ENCODE results near the gene AUTS2.

The AUTS2 gene

DNA sequence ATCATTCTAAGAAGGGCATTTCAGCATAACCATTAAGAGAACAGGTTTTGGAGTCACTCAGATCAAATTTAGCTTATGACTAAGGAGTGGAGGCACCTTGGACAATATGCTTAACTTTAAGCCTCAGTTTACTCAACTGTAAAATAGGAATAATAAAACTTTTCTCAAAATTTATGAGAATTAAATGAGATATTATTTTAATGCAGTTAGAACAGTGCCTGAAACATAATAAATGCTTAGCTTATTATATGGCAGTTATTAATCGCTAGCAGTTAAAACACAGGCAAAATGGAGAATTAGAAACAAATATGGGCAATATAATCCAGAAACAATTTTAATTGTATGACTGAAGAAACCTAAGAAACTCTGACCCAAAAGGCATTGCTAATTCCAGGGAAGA lies 2.9 kb upstream of the AUTS2 start:
- TF ChIP-seq ZNF274 (IDR thresholded peaks at IDR 0.05; ENCODE audit: low read depth, low read length) = no peak
- TF ChIP-seq YY1 (IDR thresholded peaks at IDR 0.05; ENCODE audit: insufficient read depth, insufficient read length) = no peak
- no peak for TF ChIP-seq SUZ12 (IDR thresholded peaks at IDR 0.05; ENCODE audit: extremely low read depth, insufficient read depth, insufficient read length)
- DNase-seq (ENCODE audit: low read depth, low spot score) = no peak
- H3K9me3 ChIP-seq (ENCODE audit: insufficient read depth, low read length) = peaks cover 9% of the 10 kb centered on the region; the same call in 1 of the 2 replicates
- no peaks in the 10 kb centered on the region for H3K36me3 ChIP-seq (ENCODE audit: insufficient read depth, insufficient read length, low read length)
- H3K27me3 ChIP-seq (ENCODE audit: insufficient read depth, insufficient read length) = peaks cover 32% of the 10 kb centered on the region
- no peak overlapping the region for H3K9ac ChIP-seq (ENCODE audit: insufficient read length, low read depth)
- H3K4me3 ChIP-seq (ENCODE audit: insufficient read length, low read depth) = no peak overlapping the region
- peaks cover 3% of the 10 kb centered on the region for H3K4me1 ChIP-seq (ENCODE audit: insufficient read depth, insufficient read length)

DNA sequence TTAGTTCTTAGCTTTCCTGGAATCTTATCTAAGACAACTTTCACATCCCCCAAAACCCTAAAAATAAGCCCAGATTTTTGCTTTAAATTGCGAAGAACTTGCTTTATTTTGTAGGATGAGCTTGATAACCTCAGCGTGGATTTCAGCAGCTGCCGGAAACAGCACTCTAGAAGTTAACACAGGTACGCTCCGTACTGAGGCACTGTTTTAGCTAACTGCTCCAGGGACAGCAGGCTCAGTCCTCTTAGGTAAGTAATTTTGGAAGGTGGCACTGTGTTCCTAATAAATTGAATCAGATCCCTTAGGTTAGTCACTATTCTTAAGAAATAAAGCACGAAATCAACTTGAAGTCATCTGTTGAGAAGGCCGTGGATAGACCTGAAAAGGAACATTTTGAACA lies 2.2 kb upstream of the AUTS2 start:
- Histone ChIP-seq H3K9ac (ENCODE audit: insufficient read length, low read depth) (no peak overlapping the region), H3K9me3 (ENCODE audit: insufficient read depth, low read length) (peaks cover 7% of the 10 kb centered on the region; the same call in 1 of the 2 replicates), H3K27me3 (ENCODE audit: insufficient read depth, insufficient read length) (peaks cover 38% of the 10 kb centered on the region), H3K4me1 (ENCODE audit: insufficient read depth, insufficient read length) (peaks cover 3% of the 10 kb centered on the region), H3K36me3 (ENCODE audit: insufficient read depth, insufficient read length, low read length) (no peaks in the 10 kb centered on the region), H3K4me3 (ENCODE audit: insufficient read length, low read depth) (no peak overlapping the region)
- DNase-seq (ENCODE audit: low read depth, low spot score) = no peak
- TF ChIP-seq YY1 (IDR thresholded peaks at IDR 0.05; ENCODE audit: insufficient read depth, insufficient read length) (no peak), SUZ12 (IDR thresholded peaks at IDR 0.05; ENCODE audit: extremely low read depth, insufficient read depth, insufficient read length) (no peak), ZNF274 (IDR thresholded peaks at IDR 0.05; ENCODE audit: low read depth, low read length) (no peak)

GRCh38 chr7:69596723-69597277 lies 1.5 kb upstream of the AUTS2 start:
- Histone ChIP-seq H3K9me3 (ENCODE audit: insufficient read depth, low read length) (no peaks in the 10 kb centered on the region), H3K4me3 (ENCODE audit: insufficient read length, low read depth) (peak overlapping the region; percentile 51), H3K9ac (ENCODE audit: insufficient read length, low read depth) (peak overlapping the region; percentile 74), H3K4me1 (ENCODE audit: insufficient read depth, insufficient read length) (peaks cover 5% of the 10 kb centered on the region), H3K36me3 (ENCODE audit: insufficient read depth, insufficient read length, low read length) (no peaks in the 10 kb centered on the region), H3K27me3 (ENCODE audit: insufficient read depth, insufficient read length) (peaks cover 46% of the 10 kb centered on the region)
- TF ChIP-seq ZNF274 (IDR thresholded peaks at IDR 0.05; ENCODE audit: low read depth, low read length) (no peak), YY1 (IDR thresholded peaks at IDR 0.05; ENCODE audit: insufficient read depth, insufficient read length) (no peak)
- DNase-seq (ENCODE audit: low read depth, low spot score) = no peak

DNA sequence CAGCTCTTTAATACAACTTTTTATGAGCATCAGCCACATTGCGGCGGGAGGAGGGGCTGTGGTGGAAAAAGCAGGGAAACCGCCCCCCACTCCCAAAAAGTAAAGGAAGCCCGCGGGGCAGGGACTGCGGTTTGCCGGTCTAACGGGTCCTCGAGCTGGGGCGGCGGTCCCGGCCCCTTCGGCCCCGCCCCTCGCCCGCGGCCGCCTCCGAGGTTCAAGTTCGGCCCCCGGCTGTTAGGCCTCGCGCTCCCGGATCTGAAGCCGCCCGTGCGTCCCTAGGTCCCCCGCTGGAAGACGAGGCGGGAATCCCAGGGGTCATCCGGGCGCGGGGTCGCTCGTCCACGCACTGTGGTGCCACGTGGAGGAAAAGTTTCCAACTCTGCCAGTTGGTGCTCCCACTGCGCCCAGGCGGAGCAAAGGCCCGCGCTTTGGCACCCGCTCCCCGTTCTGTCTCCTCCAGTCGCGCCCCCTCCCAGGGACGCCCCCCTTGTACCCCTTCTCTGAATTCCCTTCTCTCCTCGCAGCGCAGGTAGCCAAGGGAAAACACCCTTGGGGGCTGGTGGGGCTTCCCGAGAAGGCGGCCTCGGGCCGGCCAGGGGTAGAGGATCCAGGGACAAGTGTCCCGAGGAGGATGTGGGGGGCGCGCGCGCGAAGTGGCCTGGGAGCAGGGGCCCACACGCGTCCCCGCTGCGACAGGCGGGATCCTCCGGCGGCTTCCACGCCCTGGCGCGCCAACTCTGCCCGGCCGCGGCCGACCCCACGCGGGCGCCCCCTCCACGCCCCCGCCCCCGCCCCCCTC lies 798 bp upstream of the AUTS2 start:
- no peaks in the 10 kb centered on the region for H3K36me3 ChIP-seq (ENCODE audit: insufficient read depth, insufficient read length, low read length)

DNA sequence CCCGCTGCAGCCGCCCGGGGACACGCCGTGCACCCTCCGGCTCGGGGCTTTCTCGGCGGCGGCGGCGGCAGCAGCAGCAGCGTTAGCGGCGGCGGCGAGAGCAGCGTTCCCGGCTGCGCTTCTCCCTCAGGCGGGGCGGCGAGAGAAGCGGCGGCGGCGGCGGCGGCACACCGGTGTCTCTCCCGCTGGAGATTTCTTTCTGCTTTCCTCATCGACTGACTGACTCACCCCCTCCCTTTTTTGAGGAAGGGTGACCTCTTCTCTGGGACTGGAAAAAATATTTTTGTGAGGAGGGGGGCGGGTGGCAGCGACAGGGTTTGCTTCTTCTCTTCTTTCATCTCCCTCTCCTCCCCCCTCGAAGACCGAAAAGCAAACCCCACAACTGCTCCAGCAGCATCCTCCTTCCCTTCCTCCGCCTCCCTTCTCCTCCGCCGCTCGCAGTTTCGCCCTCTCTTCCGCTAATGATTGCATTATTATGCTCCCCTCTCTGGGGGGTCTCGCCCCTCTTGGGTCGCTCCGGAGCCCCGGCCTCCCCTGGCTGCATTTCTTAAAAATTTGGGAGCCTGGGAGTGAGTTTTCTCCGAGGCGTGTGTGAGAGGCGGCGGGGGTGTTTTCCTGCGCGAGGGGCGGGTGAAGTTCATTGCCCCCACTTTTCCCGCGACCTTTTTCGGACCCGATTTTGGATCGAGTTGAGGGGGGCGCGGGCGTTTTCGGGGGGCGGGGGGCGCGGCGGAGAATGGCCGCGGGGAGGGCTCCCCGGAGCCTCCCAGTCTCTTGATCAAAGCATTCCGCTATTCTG lies 411 bp downstream of the AUTS2 start:
- H3K4me1 ChIP-seq (ENCODE audit: insufficient read depth, insufficient read length) = peaks cover 5% of the 10 kb centered on the region

More for the DNA sequence above, 798 bp upstream of the AUTS2 start:
- H3K27me3 ChIP-seq (ENCODE audit: insufficient read depth, insufficient read length) = peaks cover 49% of the 10 kb centered on the region
- no peak for TF ChIP-seq ZNF274 (IDR thresholded peaks at IDR 0.05; ENCODE audit: low read depth, low read length)
- no peak for TF ChIP-seq SUZ12 (IDR thresholded peaks at IDR 0.05; ENCODE audit: extremely low read depth, insufficient read depth, insufficient read length)
- no peak for TF ChIP-seq YY1 (IDR thresholded peaks at IDR 0.05; ENCODE audit: insufficient read depth, insufficient read length)
- H3K4me1 ChIP-seq (ENCODE audit: insufficient read depth, insufficient read length) = peaks cover 5% of the 10 kb centered on the region
- H3K9me3 ChIP-seq (ENCODE audit: insufficient read depth, low read length) = no peaks in the 10 kb centered on the region
- peak overlapping the region; percentile 74 for H3K9ac ChIP-seq (ENCODE audit: insufficient read length, low read depth)
- no peak for DNase-seq (ENCODE audit: low read depth, low spot score)
- H3K4me3 ChIP-seq (ENCODE audit: insufficient read length, low read depth) = peak overlapping the region; percentile 51

DNA sequence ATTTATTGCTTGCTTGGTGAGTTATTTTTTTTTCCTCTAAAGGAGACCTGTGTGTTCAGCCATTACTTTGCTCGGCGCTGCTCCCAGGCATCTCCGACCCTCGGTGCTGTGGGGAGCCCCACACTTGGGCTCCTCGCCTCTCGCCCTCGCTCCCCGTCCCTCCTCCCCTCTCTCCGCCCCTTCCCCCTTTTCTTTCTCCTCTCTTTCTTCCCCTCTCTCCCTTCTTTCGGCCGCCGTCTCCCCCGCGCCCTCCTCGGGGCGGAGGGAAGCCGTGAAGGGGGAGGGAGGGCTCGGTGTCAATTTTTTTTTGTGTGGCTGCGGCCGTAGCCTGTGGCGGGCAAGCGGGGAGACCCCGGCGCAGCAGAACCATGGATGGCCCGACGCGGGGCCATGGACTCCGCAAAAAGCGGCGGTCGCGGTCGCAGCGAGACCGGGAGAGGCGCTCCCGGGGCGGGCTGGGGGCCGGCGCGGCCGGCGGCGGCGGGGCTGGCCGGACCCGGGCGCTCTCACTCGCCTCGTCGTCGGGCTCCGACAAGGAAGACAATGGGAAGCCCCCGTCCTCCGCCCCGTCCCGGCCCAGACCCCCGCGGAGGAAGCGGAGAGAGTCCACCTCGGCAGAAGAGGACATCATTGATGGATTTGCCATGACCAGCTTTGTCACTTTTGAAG lies 1.1 kb downstream of the AUTS2 start:
- Histone ChIP-seq H3K4me1 (ENCODE audit: insufficient read depth, insufficient read length) (peaks cover 5% of the 10 kb centered on the region), H3K9ac (ENCODE audit: insufficient read length, low read depth) (peak overlapping the region; percentile 72), H3K4me3 (ENCODE audit: insufficient read length, low read depth) (peak overlapping the region; percentile 67), H3K27me3 (ENCODE audit: insufficient read depth, insufficient read length) (peaks cover 68% of the 10 kb centered on the region), H3K36me3 (ENCODE audit: insufficient read depth, insufficient read length, low read length) (no peaks in the 10 kb centered on the region), H3K9me3 (ENCODE audit: insufficient read depth, low read length) (no peaks in the 10 kb centered on the region)
- no peak for TF ChIP-seq ZNF274 (IDR thresholded peaks at IDR 0.05; ENCODE audit: low read depth, low read length)
- no peak for TF ChIP-seq SUZ12 (IDR thresholded peaks at IDR 0.05; ENCODE audit: extremely low read depth, insufficient read depth, insufficient read length)
- TF ChIP-seq YY1 (IDR thresholded peaks at IDR 0.05; ENCODE audit: insufficient read depth, insufficient read length) = no peak
- no peak for DNase-seq (ENCODE audit: low read depth, low spot score)

More for the DNA sequence above, 411 bp downstream of the AUTS2 start:
- H3K27me3 ChIP-seq (ENCODE audit: insufficient read depth, insufficient read length) = peaks cover 61% of the 10 kb centered on the region
- peak overlapping the region; percentile 67 for H3K4me3 ChIP-seq (ENCODE audit: insufficient read length, low read depth)
- no peaks in the 10 kb centered on the region for H3K9me3 ChIP-seq (ENCODE audit: insufficient read depth, low read length)
- no peaks in the 10 kb centered on the region for H3K36me3 ChIP-seq (ENCODE audit: insufficient read depth, insufficient read length, low read length)
- H3K9ac ChIP-seq (ENCODE audit: insufficient read length, low read depth) = peak overlapping the region; percentile 76
- no peak for TF ChIP-seq YY1 (IDR thresholded peaks at IDR 0.05; ENCODE audit: insufficient read depth, insufficient read length)
- TF ChIP-seq ZNF274 (IDR thresholded peaks at IDR 0.05; ENCODE audit: low read depth, low read length) = no peak
- TF ChIP-seq SUZ12 (IDR thresholded peaks at IDR 0.05; ENCODE audit: extremely low read depth, insufficient read depth, insufficient read length) = no peak
- DNase-seq (ENCODE audit: low read depth, low spot score) = no peak
